ENCODE measurements around the gene SON.

The SON gene

DNA sequence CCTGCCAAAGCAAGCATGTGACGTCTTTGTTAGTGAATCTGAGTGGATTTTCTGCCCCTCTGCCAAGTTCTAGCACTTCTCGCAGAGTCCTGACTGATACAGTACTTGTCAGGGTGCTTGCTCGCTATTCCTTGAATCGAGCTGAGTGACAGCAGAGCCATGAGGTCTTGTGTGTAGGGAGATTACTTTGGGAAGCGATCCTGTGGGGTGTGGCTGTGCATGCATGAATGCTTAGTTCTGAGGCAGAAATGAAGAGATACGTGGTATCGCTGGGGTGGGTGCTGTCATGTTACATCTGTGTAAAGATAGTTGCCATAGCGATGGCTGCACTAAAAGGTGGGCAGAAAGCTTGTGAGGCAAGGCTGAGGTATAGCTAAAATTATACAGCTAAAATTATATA lies 32.0 kb upstream of the SON start:
- H3K36me3 ChIP-seq (replicated peaks), result peaks cover 73% of the 10 kb centered on the region
- in situ Hi-C loops (cut with HindIII; ENCODE audit: low pct_ligation_motif_present, low sequenced_read_pairs), result no loop called here
- no peaks in the 10 kb centered on the region for H3K27me3 ChIP-seq (replicated peaks)
- DNase-seq, result no peak
- H3K27ac ChIP-seq, result no peak overlapping the region
- TF ChIP-seq, protein P1, sequence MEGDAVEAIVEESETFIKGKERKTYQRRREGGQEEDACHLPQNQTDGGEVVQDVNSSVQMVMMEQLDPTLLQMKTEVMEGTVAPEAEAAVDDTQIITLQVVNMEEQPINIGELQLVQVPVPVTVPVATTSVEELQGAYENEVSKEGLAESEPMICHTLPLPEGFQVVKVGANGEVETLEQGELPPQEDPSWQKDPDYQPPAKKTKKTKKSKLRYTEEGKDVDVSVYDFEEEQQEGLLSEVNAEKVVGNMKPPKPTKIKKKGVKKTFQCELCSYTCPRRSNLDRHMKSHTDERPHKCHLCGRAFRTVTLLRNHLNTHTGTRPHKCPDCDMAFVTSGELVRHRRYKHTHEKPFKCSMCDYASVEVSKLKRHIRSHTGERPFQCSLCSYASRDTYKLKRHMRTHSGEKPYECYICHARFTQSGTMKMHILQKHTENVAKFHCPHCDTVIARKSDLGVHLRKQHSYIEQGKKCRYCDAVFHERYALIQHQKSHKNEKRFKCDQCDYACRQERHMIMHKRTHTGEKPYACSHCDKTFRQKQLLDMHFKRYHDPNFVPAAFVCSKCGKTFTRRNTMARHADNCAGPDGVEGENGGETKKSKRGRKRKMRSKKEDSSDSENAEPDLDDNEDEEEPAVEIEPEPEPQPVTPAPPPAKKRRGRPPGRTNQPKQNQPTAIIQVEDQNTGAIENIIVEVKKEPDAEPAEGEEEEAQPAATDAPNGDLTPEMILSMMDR (IDR thresholded peaks at IDR 0.05; ENCODE audit: low read depth, low read length, missing control alignments), result no peak
- H3K4me3 ChIP-seq (ENCODE audit: low read depth, low read length), result no peak overlapping the region

DNA sequence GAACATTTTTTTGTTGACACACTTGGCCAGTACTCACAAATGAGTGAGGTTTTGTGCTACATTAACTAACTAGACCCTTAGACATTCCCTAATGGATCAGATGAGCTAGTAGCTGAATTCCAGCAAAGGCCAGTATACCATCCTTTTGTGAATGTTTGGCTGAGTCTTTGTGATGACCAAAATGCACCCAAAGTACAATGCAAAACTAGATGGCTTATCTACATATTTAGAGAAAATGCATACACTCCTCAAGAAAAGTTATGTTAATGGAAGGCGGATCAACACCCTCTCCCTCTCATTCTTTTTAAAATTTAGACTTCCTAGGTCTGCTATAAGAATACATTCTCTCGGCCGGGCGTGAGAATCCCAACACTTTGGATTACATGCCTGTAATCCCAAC lies 31.2 kb upstream of the SON start:
- no peaks in the 10 kb centered on the region for H3K27me3 ChIP-seq (replicated peaks)
- no peak for DNase-seq
- in situ Hi-C loops (cut with HindIII; ENCODE audit: low pct_ligation_motif_present, low sequenced_read_pairs), result no loop called here
- no peak overlapping the region for H3K4me3 ChIP-seq (ENCODE audit: low read depth, low read length)
- H3K27ac ChIP-seq, result no peak overlapping the region
- TF ChIP-seq, protein P1 (IDR thresholded peaks at IDR 0.05; ENCODE audit: low read depth, low read length, missing control alignments), result no peak
- H3K36me3 ChIP-seq (replicated peaks), result peaks cover 73% of the 10 kb centered on the region

DNA sequence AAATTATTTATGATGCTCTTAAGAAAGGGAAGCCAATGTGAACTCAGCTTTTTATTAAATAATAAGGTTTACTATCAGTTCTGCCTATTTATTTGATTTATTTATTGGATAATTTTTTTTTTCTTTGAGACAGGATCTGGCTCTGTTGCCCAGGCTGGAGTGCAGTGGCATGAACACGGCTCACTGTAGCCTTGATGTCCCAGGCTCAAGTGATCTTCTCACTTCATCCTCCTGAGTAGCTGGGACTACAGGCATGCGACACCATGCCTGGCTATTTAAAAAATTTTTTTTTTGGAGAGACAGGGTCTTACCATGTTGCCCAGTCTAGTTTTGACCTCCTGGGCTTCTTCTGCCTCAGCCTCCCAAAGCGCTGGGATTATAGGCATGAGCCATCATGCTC lies 30.4 kb upstream of the SON start:
- no peak overlapping the region for H3K27ac ChIP-seq
- TF ChIP-seq, protein P1 (IDR thresholded peaks at IDR 0.05; ENCODE audit: low read depth, low read length, missing control alignments), result no peak
- H3K4me3 ChIP-seq (ENCODE audit: low read depth, low read length), result no peak overlapping the region
- H3K36me3 ChIP-seq (replicated peaks), result peaks cover 74% of the 10 kb centered on the region
- DNase-seq, result no peak
- in situ Hi-C loops (cut with HindIII; ENCODE audit: low pct_ligation_motif_present, low sequenced_read_pairs), result no loop called here
- no peaks in the 10 kb centered on the region for H3K27me3 ChIP-seq (replicated peaks)

DNA sequence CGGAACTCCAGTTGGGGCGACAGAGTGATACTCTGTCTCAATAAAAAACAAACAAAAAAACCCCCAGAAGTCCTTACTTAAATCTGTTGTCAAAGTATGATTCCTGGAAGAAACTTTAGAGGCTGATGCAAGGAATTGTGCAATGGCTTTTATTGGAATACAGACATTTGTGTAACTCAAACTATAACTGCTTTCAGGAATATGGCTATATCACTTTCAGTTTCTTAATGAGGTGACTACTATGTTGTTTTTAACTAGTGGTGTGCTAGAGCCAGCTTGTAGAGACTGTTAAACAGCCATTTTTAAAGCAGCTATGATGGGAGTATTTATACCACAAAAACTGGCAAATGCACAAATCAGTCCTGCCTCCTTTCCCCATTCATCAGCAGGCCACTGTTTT lies 28.6 kb upstream of the SON start:
- Histone ChIP-seq H3K27ac (no peak overlapping the region), H3K27me3 (replicated peaks) (no peaks in the 10 kb centered on the region), H3K4me3 (ENCODE audit: low read depth, low read length) (no peak overlapping the region), H3K36me3 (replicated peaks) (peaks cover 73% of the 10 kb centered on the region)
- in situ Hi-C loops (cut with HindIII; ENCODE audit: low pct_ligation_motif_present, low sequenced_read_pairs), result no loop called here
- TF ChIP-seq, protein P1 (IDR thresholded peaks at IDR 0.05; ENCODE audit: low read depth, low read length, missing control alignments), result no peak
- DNase-seq, result no peak

DNA sequence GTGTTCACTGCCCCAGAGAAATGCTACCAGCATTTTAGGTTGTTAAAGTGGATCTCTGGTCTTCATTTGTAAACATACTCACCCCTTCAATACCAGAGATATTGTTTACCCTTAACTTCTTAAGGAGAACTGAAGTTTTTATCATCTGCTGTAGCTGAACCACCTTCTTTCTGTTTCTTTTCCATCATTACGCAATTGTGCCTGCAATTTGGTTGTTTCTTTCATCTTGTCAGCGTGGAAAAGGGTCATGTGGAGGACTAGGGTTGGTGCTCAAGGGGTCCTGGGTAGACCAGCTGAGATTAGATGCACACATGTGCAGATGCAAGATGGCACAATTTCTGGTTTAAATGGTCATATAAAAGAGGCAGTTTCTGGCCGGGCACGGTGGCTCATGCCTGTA lies 23.9 kb upstream of the SON start:
- Histone ChIP-seq H3K36me3 (replicated peaks) (peaks cover 56% of the 10 kb centered on the region), H3K27me3 (replicated peaks) (no peaks in the 10 kb centered on the region), H3K27ac (no peak overlapping the region), H3K4me3 (ENCODE audit: low read depth, low read length) (no peak overlapping the region)
- TF ChIP-seq, protein P1 (IDR thresholded peaks at IDR 0.05; ENCODE audit: low read depth, low read length, missing control alignments), result no peak
- DNase-seq, result no peak
- in situ Hi-C loops (cut with HindIII; ENCODE audit: low pct_ligation_motif_present, low sequenced_read_pairs), result no loop called here

DNA sequence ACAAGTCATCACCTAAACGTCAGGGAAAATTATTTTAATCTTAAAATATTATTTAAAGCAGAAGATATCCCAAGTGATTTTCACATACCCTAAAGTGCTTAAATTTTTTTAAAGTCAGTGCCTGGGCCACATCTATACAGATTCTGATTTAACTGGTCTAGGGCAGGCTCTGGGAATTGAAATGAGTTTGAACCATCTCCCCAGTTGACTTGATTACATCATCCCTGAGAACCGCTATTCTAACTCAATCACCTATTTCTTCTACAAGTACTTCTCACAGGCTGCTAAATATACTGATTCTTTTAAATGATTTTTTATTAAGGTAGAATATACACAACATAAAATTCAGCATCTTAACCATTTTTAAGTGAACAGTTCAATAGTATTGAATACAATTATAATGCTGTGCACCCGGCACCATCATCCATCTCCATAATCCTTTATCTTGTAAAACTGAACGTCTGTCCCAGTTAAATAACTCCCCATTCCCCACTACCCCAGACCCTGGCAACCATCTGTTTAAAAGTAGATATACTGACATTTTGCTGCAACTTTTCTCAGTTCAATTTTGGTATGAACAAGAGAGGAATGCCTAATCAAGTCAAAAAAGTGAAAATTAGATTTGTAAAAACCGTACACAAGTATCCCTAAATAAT lies 20.4 kb upstream of the SON start:
- in situ Hi-C loops (cut with HindIII; ENCODE audit: low pct_ligation_motif_present, low sequenced_read_pairs), result no loop called here
- Histone ChIP-seq H3K27ac (no peak overlapping the region), H3K27me3 (replicated peaks) (no peaks in the 10 kb centered on the region), H3K36me3 (replicated peaks) (peaks cover 50% of the 10 kb centered on the region), H3K4me3 (ENCODE audit: low read depth, low read length) (no peak overlapping the region)
- TF ChIP-seq, protein P1 (IDR thresholded peaks at IDR 0.05; ENCODE audit: low read depth, low read length, missing control alignments), result no peak
- no peak for DNase-seq

Measured in brain microvascular endothelial cell (primary cell).